Measurements from ENCODE around the gene KCNH2. TPM values are rescaled to one million over a fixed set of nuclear protein-coding genes. Genes with fewer than 3 reads are reported as not detected.

The KCNH2 gene
- total RNA-seq, 1 donor from 2014 or later = 2.4 TPM

DNA sequence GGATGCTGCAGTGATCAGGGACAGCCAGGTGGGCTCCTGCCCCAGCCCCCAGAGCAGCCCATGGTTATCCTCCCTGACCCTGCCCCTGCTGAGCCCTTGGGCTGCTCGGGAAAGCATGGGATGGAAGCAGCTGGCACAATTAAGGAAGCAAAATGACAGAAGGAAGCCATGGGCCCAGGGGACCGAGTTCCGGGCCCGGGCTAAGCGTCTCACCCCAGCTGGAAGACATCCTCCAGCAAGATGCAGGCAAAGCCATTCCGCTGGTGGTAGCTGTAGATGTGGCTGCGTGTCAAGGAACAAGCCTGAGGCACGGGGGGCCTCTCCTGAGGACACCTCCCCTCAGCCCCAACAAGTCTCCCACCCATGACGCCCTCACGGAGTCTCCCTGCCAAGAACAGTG, 45.1 kb upstream of the KCNH2 start:
- Histone ChIP-seq H3K4me1 (peaks cover 17% of the 10 kb centered on the region), H3K36me3 (no peaks in the 10 kb centered on the region), H3K27me3 (ENCODE audit: low read depth) (peaks cover 16% of the 10 kb centered on the region), H3K4me3 (no peak overlapping the region), H3K27ac (no peak overlapping the region), H3K9me3 (no peaks in the 10 kb centered on the region)
- TF ChIP-seq, protein P1, sequence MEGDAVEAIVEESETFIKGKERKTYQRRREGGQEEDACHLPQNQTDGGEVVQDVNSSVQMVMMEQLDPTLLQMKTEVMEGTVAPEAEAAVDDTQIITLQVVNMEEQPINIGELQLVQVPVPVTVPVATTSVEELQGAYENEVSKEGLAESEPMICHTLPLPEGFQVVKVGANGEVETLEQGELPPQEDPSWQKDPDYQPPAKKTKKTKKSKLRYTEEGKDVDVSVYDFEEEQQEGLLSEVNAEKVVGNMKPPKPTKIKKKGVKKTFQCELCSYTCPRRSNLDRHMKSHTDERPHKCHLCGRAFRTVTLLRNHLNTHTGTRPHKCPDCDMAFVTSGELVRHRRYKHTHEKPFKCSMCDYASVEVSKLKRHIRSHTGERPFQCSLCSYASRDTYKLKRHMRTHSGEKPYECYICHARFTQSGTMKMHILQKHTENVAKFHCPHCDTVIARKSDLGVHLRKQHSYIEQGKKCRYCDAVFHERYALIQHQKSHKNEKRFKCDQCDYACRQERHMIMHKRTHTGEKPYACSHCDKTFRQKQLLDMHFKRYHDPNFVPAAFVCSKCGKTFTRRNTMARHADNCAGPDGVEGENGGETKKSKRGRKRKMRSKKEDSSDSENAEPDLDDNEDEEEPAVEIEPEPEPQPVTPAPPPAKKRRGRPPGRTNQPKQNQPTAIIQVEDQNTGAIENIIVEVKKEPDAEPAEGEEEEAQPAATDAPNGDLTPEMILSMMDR (IDR thresholded peaks at IDR 0.05) = no peak
- no peak for ATAC-seq
- intact Hi-C loops (cut with DNase I) = no loop called here
- no peak for DNase-seq

DNA sequence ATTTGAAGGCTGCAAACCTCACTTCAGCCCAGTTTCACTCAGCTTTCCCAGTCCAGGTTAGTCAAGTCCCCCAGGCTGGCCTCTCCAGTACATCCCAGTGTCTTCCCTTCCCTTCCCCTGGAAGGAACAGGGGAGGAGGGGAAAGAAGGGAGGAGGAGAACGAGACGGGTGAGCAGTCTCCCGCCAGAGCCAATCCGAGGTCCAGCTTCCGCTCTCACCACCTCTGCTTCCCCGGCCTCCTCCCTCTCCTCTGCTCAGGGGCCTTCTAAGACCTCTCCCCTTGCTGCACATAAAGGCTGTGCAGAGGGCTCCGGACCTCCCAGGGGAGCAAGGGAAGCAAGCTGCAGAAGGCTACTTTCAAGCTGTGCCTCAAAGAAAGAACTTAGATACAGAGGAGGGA, 42.1 kb upstream of the KCNH2 start:
- intact Hi-C loops (cut with DNase I) = no loop called here
- H3K4me3 ChIP-seq = no peak overlapping the region
- H3K27ac ChIP-seq = no peak overlapping the region
- no peak for ATAC-seq
- no peak for DNase-seq
- H3K9me3 ChIP-seq = no peaks in the 10 kb centered on the region
- peaks cover 19% of the 10 kb centered on the region for H3K4me1 ChIP-seq
- H3K27me3 ChIP-seq (ENCODE audit: low read depth) = peaks cover 31% of the 10 kb centered on the region
- H3K36me3 ChIP-seq = no peaks in the 10 kb centered on the region
- TF ChIP-seq, protein P1 (IDR thresholded peaks at IDR 0.05) = no peak

DNA sequence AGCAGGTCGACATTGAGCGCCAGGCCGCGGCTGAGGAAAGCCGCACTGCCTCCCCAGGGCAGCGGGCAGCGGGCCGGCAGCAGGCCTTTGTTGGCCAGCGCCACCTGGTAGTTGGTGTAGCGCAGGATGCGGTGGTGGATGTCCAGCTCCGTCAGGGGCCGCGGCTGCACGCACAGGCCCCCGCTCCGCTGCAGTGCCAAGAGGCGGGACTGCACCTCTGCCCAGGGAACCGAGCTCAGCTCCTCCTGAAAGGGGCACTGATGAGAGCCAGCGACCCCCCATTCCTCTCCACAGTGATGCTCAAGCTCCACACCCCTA, 41.0 kb upstream of the KCNH2 start:
- intact Hi-C loops (cut with DNase I) = no loop called here
- Histone ChIP-seq H3K9me3 (no peaks in the 10 kb centered on the region), H3K36me3 (no peaks in the 10 kb centered on the region), H3K27me3 (ENCODE audit: low read depth) (peaks cover 34% of the 10 kb centered on the region), H3K27ac (no peak overlapping the region), H3K4me3 (peak overlapping the region; percentile 37), H3K4me1 (peaks cover 19% of the 10 kb centered on the region)
- DNase-seq (no peak), ATAC-seq (peak in 1 of 2 donors; percentile 4)
- TF ChIP-seq, protein P1 (IDR thresholded peaks at IDR 0.05) = no peak

DNA sequence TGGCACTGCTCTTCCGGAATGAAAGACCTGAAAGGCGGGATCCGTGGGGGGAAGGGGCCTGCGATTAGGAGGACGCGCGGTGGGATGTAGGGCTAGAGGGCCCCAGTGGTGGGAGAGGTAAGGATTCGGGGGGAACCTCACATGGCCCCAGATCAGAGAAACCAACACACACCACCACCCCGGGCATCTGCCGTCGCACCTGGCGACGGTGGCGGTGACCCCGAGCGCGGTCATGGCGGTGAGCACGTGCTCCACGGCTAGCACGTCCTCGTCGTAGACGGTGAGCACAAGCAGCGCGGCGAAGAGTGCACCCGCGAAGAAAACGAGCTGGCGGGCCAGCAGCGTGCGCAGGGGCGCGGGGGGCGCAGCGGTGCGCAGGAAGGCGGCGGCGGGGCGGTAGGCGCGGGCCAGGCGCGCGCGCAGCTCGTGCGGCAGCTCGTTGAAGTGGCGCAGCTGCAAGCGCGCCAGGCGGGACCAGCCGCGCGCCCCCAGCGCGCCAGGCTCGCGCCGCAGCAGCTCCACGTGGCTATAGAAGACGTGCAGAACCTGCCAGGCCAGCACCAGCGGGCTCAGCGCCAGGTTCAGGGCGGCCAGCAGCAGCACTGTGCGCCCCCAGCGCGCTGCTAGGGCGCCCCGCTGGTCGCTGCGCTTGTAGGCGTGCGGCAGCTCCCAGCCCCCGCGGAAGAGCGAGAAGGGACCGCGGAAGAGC, 40.5 kb upstream of the KCNH2 start:
- H3K9me3 ChIP-seq = no peaks in the 10 kb centered on the region
- H3K27ac ChIP-seq = no peak overlapping the region
- DNase-seq (no peak), ATAC-seq (peak; percentile 44 to 46)
- no peaks in the 10 kb centered on the region for H3K36me3 ChIP-seq
- H3K27me3 ChIP-seq (ENCODE audit: low read depth) = peaks cover 38% of the 10 kb centered on the region
- TF ChIP-seq, protein P1 (IDR thresholded peaks at IDR 0.05) = no peak
- peak overlapping the region; percentile 37 for H3K4me3 ChIP-seq
- intact Hi-C loops (cut with DNase I) = no loop called here
- H3K4me1 ChIP-seq = peaks cover 19% of the 10 kb centered on the region

DNA sequence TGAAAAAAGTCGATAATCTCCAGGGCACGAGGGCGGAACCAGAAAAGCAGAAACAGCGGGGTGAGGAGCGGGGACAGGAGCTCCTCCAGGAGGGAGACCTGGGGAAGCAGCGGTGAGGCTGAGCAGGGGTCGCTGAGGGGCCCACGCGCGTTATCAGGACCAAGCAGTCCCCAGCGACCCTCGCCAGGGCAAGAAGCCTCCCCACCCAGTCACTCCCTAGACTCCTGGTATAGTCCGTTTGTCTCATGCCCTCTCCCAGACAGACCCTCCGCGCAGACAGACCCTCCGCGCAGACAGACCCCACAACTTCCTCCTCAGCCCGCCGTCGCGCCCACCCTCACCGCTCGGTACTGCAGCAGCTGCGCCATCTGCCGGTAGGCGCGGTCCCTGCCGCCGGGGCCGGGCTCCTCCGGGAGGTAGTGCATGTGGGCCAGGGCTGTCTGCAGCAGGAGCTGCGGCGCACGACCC, 39.9 kb upstream of the KCNH2 start:
- peak overlapping the region; percentile 37 for H3K4me3 ChIP-seq
- peak; percentile 79 to 83 for ATAC-seq
- intact Hi-C loops (cut with DNase I) = no loop called here

More for the DNA sequence above, 39.9 kb upstream of the KCNH2 start:
- DNase-seq = peak; percentile 79
- Histone ChIP-seq H3K36me3 (no peaks in the 10 kb centered on the region), H3K9me3 (no peaks in the 10 kb centered on the region), H3K4me1 (peaks cover 19% of the 10 kb centered on the region), H3K27me3 (ENCODE audit: low read depth) (peaks cover 38% of the 10 kb centered on the region), H3K27ac (no peak overlapping the region)
- TF ChIP-seq, protein P1 (IDR thresholded peaks at IDR 0.05) = peak; percentile 96
